OCI-LY7 (cell line): ENCODE results near the gene PRKN. TPM values are rescaled to one million over a fixed set of nuclear protein-coding genes. Genes with fewer than 3 reads are reported as not detected.

Experiments used
- BruUV-seq: library from RNA; stranded (reverse); fragments of 400-500 nt; replicated peaks from 2 replicates; lab custom pipeline; 2021; lab: Mats Ljungman, UMichigan
- CTCF ChIA-PET: fragments of 300-600 bp; sonication (Branson Sonifier 250); formaldehyde crosslinking; loops from one replicate; lab custom pipeline; 2022; ENCODE audit warnings: antibody characterized with exemption; ENCODE audit not compliant: unreplicated experiment; lab: Charles Lee
- POLR2A ChIA-PET: fragments of 300-600 bp; sonication (Branson Sonifier 250); formaldehyde crosslinking; loops from one replicate; lab custom pipeline; 2022; ENCODE audit warnings: antibody characterized with exemption; lab: Charles Lee
- DNase-seq: peaks from one replicate; pipeline ENCODE4 v3.0.0-alpha.2; 2015; ENCODE audit warnings: low spot score
- H2AFZ ChIP-seq: fragments of 200-600 bp; sonication (generic), shearing (Covaris generic); 2 replicates; pipeline ENCODE4 v1.6.1; 2014; ENCODE audit warnings: mild to moderate bottlenecking, antibody characterized with exemption, low read length, moderate library complexity
- H3K27ac ChIP-seq: fragments of 200-600 bp; sonication (generic); 2 replicates; pipeline ENCODE4 v1.5.1; 2014; ENCODE audit warnings: mixed run types, low read depth, mild to moderate bottlenecking, moderate library complexity, low read length, inconsistent platforms; ENCODE audit not compliant: poor library complexity, severe bottlenecking
- H3K36me3 ChIP-seq: fragments of 200-600 bp; sonication (generic); 2 replicates; pipeline ENCODE4 v1.6.1; 2014; ENCODE audit warnings: mild to moderate bottlenecking, antibody characterized with exemption, low read length, moderate library complexity, mixed read lengths; ENCODE audit not compliant: insufficient read depth
- H3K4me1 ChIP-seq: fragments of 200-600 bp; sonication (generic); 2 replicates; pipeline ENCODE4 v1.5.1; 2014; ENCODE audit warnings: mild to moderate bottlenecking, low read length; ENCODE audit not compliant: insufficient read depth, poor library complexity, severe bottlenecking
- H3K4me2 ChIP-seq: fragments of 200-600 bp; sonication (generic); 2 replicates; pipeline ENCODE4 v1.6.1; 2014; ENCODE audit warnings: mild to moderate bottlenecking, low read length
- H3K4me3 ChIP-seq: fragments of 200-600 bp; sonication (generic); 2 replicates; pipeline ENCODE4 v1.5.1; 2014; ENCODE audit warnings: mild to moderate bottlenecking, low read depth, low read length; ENCODE audit not compliant: poor library complexity, severe bottlenecking
- H3K79me2 ChIP-seq: fragments of 200-600 bp; sonication (generic); 2 replicates; pipeline ENCODE4 v1.6.1; 2016; ENCODE audit warnings: low read depth, mild to moderate bottlenecking, low read length, moderate library complexity, mixed read lengths; ENCODE audit not compliant: insufficient read depth
- H3K9me2 ChIP-seq: fragments of 200-600 bp; sonication (generic); 2 replicates; pipeline ENCODE4 v1.6.1; 2016; ENCODE audit warnings: mild to moderate bottlenecking, low read length, mixed read lengths; ENCODE audit not compliant: insufficient read depth
- H3K9me3 ChIP-seq: fragments of 200-600 bp; sonication (generic); 2 replicates; pipeline ENCODE4 v1.6.1; 2014; ENCODE audit warnings: mild to moderate bottlenecking, mixed run types, low read length, mixed read lengths
- H4K20me1 ChIP-seq: fragments of 200-600 bp; sonication (generic); 2 replicates; pipeline ENCODE4 v1.6.1; 2014; ENCODE audit warnings: mild to moderate bottlenecking, antibody characterized with exemption, low read length, moderate library complexity, mixed read lengths; ENCODE audit not compliant: insufficient read depth
- EZH2phosphoT487 ChIP-seq: fragments of 200-600 bp; sonication (generic); IDR thresholded peaks from 2 replicates; pipeline ENCODE4 v1.6.1; 2018; ENCODE audit warnings: low read depth, borderline replicate concordance, mild to moderate bottlenecking, mixed run types, antibody characterized with exemption, low read length, moderate library complexity, mixed read lengths
- intact Hi-C: fragments of 100-400 bp; cut with micrococcal nuclease; formaldehyde crosslinking; loops from one replicate; pipeline ENCODE4 v1.10.0; 2022; ENCODE audit not compliant: unreplicated experiment
- total RNA-seq, 2 experiments: library from RNA; depleted of rRNA in 1 of 2; stranded (reverse); fragments of >200 nt in 1 of 2; shearing (Covaris generic) in 1 of 2; gene quantifications; 2 replicates each; pipeline ENCODE4 v1.2.3, GENCODE V29; 2014 to 2022
- TF ChIP-seq, protein P1 (sequence below): fragments of 200-600 bp; sonication (generic); conservative IDR thresholded peaks from 2 replicates; pipeline ENCODE4 v1.5.1; 2014; ENCODE audit warnings: mild to moderate bottlenecking, antibody characterized with exemption, low read length, moderate library complexity, mixed read lengths

The PRKN gene
- total RNA-seq, 2 experiments from 2014 or later, result 1.3 to 2.0 TPM

DNA sequence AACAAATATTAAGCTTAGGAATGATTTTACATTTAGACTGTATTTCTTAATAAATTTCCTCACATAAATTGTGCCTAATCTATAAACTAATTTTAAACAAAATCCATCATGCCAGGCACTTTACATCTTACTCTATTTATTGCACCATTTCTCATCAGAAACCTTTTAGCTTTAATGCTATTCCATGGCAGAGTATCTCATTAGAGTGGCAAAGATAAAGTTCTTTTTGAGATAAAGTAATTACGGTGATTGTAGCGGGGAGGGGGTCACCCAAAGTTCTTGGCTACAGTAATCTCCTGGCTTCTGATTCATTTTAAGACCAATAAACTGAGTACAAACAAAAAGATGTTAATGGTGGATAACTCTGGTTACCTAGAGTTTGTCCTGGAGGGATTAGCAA is 532.1 kb downstream of the PRKN start:
- Histone ChIP-seq H3K9me3 (no peaks in the 10 kb centered on the region), H3K4me2 (no peak overlapping the region), H4K20me1 (no peaks in the 10 kb centered on the region), H2AFZ (no peak overlapping the region), H3K4me1 (no peaks in the 10 kb centered on the region), H3K9me2 (no peaks in the 10 kb centered on the region), H3K79me2 (no peaks in the 10 kb centered on the region), H3K4me3 (no peak overlapping the region), H3K27ac (no peak overlapping the region), H3K36me3 (no peaks in the 10 kb centered on the region)
- ChIA-PET CTCF (no interaction called here), POLR2A (interaction anchor here (0.6 to 1.3 kb wide), 2 partner anchors 8 to 1785 kb away, joined by 3 to 4 read pairs; no protein-coding TSS in a partner anchor)
- no TSS peak for BruUV-seq
- intact Hi-C loops, result no loop called here
- no peak for DNase-seq
- TF ChIP-seq EZH2phosphoT487, result no peak
- TF ChIP-seq, protein P1, sequence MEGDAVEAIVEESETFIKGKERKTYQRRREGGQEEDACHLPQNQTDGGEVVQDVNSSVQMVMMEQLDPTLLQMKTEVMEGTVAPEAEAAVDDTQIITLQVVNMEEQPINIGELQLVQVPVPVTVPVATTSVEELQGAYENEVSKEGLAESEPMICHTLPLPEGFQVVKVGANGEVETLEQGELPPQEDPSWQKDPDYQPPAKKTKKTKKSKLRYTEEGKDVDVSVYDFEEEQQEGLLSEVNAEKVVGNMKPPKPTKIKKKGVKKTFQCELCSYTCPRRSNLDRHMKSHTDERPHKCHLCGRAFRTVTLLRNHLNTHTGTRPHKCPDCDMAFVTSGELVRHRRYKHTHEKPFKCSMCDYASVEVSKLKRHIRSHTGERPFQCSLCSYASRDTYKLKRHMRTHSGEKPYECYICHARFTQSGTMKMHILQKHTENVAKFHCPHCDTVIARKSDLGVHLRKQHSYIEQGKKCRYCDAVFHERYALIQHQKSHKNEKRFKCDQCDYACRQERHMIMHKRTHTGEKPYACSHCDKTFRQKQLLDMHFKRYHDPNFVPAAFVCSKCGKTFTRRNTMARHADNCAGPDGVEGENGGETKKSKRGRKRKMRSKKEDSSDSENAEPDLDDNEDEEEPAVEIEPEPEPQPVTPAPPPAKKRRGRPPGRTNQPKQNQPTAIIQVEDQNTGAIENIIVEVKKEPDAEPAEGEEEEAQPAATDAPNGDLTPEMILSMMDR, result no peak

DNA sequence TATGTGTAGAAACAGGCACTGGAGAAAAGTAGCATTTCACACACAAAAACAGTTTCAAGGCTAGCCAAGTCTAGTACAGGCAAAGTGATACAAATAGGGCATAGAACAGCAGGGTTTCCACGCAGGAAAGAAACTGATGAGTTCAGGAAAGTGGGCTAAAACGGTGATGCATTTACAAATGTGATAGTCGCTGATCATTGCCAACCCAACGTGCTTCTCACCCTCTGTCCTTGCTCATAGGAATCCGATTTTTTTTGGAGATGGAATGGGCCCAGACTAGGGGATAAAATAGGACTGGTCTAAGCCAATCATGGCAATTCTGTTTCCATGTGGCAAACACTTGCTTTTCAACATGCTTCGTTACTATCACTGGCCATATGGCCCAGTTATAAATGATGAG is 536.6 kb downstream of the PRKN start:
- DNase-seq, result no peak
- Histone ChIP-seq H3K36me3 (no peaks in the 10 kb centered on the region), H3K79me2 (no peaks in the 10 kb centered on the region), H3K4me1 (no peaks in the 10 kb centered on the region), H3K27ac (no peak overlapping the region), H3K4me3 (no peak overlapping the region), H4K20me1 (no peaks in the 10 kb centered on the region), H3K9me2 (no peaks in the 10 kb centered on the region), H3K9me3 (no peaks in the 10 kb centered on the region), H3K4me2 (no peak overlapping the region), H2AFZ (no peak overlapping the region)
- no TSS peak for BruUV-seq
- CTCF ChIA-PET, result no interaction called here
- intact Hi-C loops, result no loop called here
- TF ChIP-seq, protein P1, result no peak
- no peak for TF ChIP-seq EZH2phosphoT487
- POLR2A ChIA-PET, result no interaction called here

DNA sequence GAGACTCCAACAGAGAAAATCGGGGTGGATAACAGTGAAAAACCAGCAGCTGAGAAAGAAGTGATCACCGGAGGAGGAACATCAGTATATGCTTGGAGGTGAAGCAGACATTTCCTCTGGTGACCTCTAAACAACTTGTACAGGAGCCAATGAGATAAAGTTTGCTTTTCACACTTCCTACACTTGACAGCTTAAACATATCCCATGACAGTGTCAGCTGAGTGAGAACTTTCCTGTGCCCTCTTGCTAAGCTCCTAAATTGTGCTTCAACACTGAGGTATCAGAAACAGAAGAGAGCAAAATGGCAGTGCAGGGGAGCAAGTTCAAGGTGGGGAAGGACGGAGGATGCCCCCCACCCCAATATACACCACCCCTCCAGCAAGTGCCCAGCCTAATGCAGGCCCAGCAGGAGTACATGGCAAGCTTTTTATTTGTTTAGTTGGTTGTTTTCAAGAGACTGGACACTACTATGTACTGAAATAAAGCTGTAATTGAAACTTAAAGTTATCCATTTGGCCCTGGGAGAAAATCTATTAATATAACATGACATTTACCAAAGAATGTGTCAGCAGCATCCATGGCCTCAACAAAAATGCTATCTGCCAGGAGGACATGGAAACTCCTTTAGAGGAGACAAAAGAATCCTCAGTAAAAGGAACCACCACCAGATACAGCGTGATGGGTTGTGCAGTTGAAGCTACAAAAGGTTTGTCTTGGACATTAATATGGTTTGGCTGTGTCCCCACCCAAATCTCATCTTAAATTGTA is 540.2 kb downstream of the PRKN start:
- intact Hi-C loops, result no loop called here
- H3K36me3 ChIP-seq, result no peaks in the 10 kb centered on the region
- ChIA-PET POLR2A (interaction anchor here (0.6 to 1.1 kb wide), 4 partner anchors 17 to 437 kb away, joined by 3 to 4 read pairs (median 3); no protein-coding TSS in a partner anchor), CTCF (no interaction called here)
- no peak overlapping the region for H3K4me3 ChIP-seq
- H4K20me1 ChIP-seq, result no peaks in the 10 kb centered on the region
- TF ChIP-seq, protein P1, result no peak
- no peak for TF ChIP-seq EZH2phosphoT487
- H3K27ac ChIP-seq, result no peak overlapping the region
- H3K9me2 ChIP-seq, result no peaks in the 10 kb centered on the region
- H3K4me1 ChIP-seq, result no peaks in the 10 kb centered on the region
- H3K79me2 ChIP-seq, result no peaks in the 10 kb centered on the region
- H3K9me3 ChIP-seq, result no peaks in the 10 kb centered on the region
- BruUV-seq, result no TSS peak
- H3K4me2 ChIP-seq, result no peak overlapping the region
- no peak overlapping the region for H2AFZ ChIP-seq
- no peak for DNase-seq
